SK-N-SH treated with all-trans-retinoic acid at 6 μM for 48 hours (cell line): Measurements from ENCODE around the gene ARHGEF3.

Experiments used
- ARNTL ChIP-seq: fragments of 450-650 bp; formaldehyde crosslinking; IDR thresholded peaks from 2 replicates; pipeline ENCODE4 v1.5.0; 2020; ENCODE audit warnings: low read depth, mild to moderate bottlenecking, moderate library complexity, borderline replicate concordance
- PPARA ChIP-seq: fragments of 250-450 bp; sonication (Bioruptor Pico); IDR thresholded peaks from 2 replicates; pipeline ENCODE4 v1.5.0; 2020; ENCODE audit warnings: mild to moderate bottlenecking, borderline replicate concordance
- SNAI2 ChIP-seq: fragments of 250-450 bp; sonication (Bioruptor Pico); IDR thresholded peaks from 2 replicates; pipeline ENCODE4 v1.5.0; 2020; ENCODE audit warnings: mild to moderate bottlenecking, moderate library complexity
- TCF4 ChIP-seq: fragments of 250-450 bp; sonication (Bioruptor Pico); IDR thresholded peaks from 2 replicates; pipeline ENCODE4 v1.8.0; 2021; ENCODE audit warnings: mild to moderate bottlenecking, moderate library complexity, borderline replicate concordance
- ZFP3 ChIP-seq: fragments of 250-450 bp; sonication (Bioruptor Pico); IDR thresholded peaks from 2 replicates; pipeline ENCODE4 v1.5.0; 2020; ENCODE audit warnings: mild to moderate bottlenecking, moderate library complexity
- ZFP30 ChIP-seq: fragments of 450-650 bp; formaldehyde crosslinking; IDR thresholded peaks from 2 replicates; pipeline ENCODE4 v1.5.0; 2022; ENCODE audit warnings: mild to moderate bottlenecking, moderate library complexity
- ZNF565 ChIP-seq: fragments of 450-650 bp; formaldehyde crosslinking; conservative IDR thresholded peaks from 2 replicates; pipeline ENCODE4 v1.5.0; 2020; ENCODE audit warnings: low read depth, mild to moderate bottlenecking, moderate library complexity
- ZNF70 ChIP-seq: fragments of 450-650 bp; formaldehyde crosslinking; IDR thresholded peaks from 2 replicates; pipeline ENCODE4 v1.5.0; 2020; ENCODE audit warnings: mild to moderate bottlenecking, moderate library complexity
- TF ChIP-seq, protein P1 (sequence below): fragments of 250-450 bp; sonication (Bioruptor Pico); IDR thresholded peaks from 2 replicates; pipeline ENCODE4 v1.8.0; 2020; ENCODE audit warnings: mild to moderate bottlenecking, moderate library complexity, borderline replicate concordance
- TF ChIP-seq, protein P2 (sequence below): fragments of 250-450 bp; sonication (Bioruptor Pico); IDR thresholded peaks from 2 replicates; pipeline ENCODE4 v1.5.1; 2021; ENCODE audit warnings: mild to moderate bottlenecking, moderate library complexity
- TF ChIP-seq, protein P3 (sequence below): fragments of 250-450 bp; sonication (Bioruptor Pico); IDR thresholded peaks from 2 replicates; pipeline ENCODE4 v1.5.0; 2020; ENCODE audit warnings: mild to moderate bottlenecking, moderate library complexity
- TF ChIP-seq, protein P4 (sequence below): fragments of 250-450 bp; sonication (Bioruptor Pico); IDR thresholded peaks from 2 replicates; pipeline ENCODE4 v1.5.1; 2020; ENCODE audit warnings: low read depth, mild to moderate bottlenecking, moderate library complexity

DNA sequence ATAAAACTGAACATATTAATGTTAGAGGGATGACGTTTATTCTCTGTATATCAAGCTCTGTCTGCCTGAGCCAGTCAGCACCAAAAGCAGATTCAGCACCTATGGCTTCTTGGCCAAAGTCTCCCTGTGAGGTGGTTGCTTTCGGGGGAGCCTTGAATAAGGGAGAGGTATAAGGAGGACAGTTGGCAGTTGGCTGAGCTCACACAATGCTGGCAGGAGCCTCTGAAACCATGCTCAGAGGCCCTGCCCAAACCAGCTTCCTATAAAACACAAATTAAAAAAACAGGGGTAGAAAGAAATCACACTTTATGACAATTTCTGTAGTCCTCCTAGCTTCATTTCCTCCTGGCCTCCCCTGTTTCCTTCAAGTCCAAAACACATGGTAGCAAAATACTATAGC is 18.8 kb downstream of the ARHGEF3 start:
- TF ChIP-seq, protein P1, sequence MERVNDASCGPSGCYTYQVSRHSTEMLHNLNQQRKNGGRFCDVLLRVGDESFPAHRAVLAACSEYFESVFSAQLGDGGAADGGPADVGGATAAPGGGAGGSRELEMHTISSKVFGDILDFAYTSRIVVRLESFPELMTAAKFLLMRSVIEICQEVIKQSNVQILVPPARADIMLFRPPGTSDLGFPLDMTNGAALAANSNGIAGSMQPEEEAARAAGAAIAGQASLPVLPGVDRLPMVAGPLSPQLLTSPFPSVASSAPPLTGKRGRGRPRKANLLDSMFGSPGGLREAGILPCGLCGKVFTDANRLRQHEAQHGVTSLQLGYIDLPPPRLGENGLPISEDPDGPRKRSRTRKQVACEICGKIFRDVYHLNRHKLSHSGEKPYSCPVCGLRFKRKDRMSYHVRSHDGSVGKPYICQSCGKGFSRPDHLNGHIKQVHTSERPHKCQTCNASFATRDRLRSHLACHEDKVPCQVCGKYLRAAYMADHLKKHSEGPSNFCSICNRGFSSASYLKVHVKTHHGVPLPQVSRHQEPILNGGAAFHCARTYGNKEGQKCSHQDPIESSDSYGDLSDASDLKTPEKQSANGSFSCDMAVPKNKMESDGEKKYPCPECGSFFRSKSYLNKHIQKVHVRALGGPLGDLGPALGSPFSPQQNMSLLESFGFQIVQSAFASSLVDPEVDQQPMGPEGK (CRISPR knock-in tag), result no peak
- no peak for TF ChIP-seq PPARA
- TF ChIP-seq, protein P2, sequence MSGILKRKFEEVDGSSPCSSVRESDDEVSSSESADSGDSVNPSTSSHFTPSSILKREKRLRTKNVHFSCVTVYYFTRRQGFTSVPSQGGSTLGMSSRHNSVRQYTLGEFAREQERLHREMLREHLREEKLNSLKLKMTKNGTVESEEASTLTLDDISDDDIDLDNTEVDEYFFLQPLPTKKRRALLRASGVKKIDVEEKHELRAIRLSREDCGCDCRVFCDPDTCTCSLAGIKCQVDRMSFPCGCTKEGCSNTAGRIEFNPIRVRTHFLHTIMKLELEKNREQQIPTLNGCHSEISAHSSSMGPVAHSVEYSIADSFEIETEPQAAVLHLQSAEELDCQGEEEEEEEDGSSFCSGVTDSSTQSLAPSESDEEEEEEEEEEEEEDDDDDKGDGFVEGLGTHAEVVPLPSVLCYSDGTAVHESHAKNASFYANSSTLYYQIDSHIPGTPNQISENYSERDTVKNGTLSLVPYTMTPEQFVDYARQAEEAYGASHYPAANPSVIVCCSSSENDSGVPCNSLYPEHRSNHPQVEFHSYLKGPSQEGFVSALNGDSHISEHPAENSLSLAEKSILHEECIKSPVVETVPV (CRISPR knock-in tag), result no peak
- TF ChIP-seq, protein P3, sequence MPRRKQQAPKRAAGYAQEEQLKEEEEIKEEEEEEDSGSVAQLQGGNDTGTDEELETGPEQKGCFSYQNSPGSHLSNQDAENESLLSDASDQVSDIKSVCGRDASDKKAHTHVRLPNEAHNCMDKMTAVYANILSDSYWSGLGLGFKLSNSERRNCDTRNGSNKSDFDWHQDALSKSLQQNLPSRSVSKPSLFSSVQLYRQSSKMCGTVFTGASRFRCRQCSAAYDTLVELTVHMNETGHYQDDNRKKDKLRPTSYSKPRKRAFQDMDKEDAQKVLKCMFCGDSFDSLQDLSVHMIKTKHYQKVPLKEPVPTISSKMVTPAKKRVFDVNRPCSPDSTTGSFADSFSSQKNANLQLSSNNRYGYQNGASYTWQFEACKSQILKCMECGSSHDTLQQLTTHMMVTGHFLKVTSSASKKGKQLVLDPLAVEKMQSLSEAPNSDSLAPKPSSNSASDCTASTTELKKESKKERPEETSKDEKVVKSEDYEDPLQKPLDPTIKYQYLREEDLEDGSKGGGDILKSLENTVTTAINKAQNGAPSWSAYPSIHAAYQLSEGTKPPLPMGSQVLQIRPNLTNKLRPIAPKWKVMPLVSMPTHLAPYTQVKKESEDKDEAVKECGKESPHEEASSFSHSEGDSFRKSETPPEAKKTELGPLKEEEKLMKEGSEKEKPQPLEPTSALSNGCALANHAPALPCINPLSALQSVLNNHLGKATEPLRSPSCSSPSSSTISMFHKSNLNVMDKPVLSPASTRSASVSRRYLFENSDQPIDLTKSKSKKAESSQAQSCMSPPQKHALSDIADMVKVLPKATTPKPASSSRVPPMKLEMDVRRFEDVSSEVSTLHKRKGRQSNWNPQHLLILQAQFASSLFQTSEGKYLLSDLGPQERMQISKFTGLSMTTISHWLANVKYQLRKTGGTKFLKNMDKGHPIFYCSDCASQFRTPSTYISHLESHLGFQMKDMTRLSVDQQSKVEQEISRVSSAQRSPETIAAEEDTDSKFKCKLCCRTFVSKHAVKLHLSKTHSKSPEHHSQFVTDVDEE (CRISPR knock-in tag), result no peak
- TF ChIP-seq ZNF70 (CRISPR knock-in tag), result no peak
- TF ChIP-seq, protein P4, sequence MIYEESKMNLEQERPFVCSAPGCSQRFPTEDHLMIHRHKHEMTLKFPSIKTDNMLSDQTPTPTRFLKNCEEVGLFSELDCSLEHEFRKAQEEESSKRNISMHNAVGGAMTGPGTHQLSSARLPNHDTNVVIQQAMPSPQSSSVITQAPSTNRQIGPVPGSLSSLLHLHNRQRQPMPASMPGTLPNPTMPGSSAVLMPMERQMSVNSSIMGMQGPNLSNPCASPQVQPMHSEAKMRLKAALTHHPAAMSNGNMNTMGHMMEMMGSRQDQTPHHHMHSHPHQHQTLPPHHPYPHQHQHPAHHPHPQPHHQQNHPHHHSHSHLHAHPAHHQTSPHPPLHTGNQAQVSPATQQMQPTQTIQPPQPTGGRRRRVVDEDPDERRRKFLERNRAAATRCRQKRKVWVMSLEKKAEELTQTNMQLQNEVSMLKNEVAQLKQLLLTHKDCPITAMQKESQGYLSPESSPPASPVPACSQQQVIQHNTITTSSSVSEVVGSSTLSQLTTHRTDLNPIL (CRISPR knock-in tag), result no peak
- no peak for TF ChIP-seq ZFP3 (CRISPR knock-in tag)
- TF ChIP-seq ZFP30 (CRISPR knock-in tag), result no peak
- TF ChIP-seq ZNF565 (CRISPR knock-in tag), result no peak
- TF ChIP-seq ARNTL (CRISPR knock-in tag), result no peak
- no peak for TF ChIP-seq TCF4
- TF ChIP-seq SNAI2 (CRISPR knock-in tag), result no peak
